Measurements from ENCODE around the gene VAT1L.

The VAT1L gene

DNA sequence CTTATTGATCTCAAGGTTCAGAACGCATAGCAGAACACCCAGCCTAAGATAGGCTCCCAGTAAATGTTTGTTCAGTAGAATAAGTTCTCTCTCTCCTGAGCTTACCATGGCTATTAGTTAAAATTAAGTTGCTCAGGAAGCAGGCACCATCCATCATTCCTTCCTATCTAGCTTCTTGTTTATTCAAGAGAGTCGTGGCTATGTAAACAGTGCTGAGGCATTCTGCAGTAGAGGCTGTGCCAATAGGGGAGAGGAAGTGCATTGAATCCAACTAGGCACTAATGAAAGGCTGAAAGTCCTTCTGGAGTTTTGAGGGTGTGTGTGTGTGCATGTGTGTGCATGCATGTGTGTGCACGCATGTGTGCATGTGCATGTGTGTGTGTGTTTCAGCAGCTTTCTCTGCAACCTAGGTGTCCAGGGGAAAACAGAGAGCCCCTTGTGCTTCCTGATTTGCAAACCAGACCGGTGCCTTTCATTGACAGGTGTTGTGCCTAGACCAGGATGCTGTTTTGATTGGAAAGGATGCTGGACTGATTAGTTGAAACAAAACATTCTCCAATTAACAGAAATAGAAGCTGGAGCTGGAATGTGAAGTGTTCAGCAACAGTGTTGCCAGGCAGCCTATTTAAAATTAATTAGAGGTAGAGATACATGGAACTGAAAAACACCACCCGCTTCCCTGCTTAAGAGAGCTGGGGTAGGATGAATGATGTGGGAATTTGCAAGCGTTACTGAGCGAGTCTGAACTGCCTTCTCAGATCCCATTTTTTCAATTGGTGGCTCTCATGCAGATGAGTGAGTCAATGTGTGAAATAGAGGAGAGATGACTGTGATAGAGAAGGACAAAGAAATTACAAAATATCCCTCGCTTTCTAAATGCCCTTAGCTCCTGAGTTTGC is 130.7 kb downstream of the VAT1L start:
- no peak for DNase-seq

DNA sequence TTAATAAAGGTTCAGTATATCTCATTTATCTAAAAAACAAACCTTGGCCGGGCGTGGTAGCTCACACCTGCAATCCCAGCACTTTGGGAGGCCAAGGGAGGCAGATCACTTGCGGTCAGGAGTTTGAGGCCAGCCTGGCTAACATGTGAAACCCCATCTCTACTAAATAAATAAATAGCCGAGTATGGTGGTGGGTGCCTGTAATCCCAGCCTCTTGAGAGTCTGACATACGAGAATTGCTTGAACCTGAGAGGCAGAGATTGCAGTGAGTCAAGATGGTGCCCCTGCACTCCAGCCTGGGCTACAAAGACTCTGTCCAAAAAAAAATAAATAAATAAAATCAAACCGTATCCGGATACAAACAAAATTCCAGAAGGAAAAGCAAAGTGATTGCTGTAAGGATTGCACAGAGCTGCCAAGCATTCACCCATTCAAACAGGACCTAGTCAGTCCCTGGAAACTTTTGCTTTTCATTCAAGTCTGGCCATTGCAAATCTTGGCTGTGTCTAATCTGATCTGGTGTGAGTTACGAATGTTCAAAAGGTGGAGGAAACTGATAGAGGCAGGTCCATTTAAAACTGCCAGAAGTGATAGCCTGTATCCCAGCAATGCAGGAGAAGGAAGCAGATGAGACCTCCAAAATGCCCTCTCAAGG is 131.5 kb downstream of the VAT1L start:
- no peak for DNase-seq

DNA sequence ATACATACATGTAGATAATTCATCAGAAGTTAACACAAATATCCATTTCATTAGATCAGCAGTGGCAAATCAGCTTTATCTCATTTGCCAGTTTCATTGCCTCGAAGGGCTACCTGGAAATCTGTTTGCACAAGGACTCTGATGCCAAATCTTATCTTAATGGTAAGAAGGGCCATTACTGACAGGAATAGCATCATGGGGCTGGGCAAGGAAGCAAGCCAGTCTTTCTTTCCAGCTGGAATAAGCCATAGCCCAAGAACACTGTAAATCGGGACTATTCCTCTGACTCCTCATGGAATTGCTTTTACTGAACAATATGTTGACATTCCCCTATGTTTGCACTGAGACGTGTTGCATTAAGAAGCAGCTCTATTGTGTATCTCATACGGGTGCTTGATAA is 132.6 kb downstream of the VAT1L start:
- no peak for DNase-seq

DNA sequence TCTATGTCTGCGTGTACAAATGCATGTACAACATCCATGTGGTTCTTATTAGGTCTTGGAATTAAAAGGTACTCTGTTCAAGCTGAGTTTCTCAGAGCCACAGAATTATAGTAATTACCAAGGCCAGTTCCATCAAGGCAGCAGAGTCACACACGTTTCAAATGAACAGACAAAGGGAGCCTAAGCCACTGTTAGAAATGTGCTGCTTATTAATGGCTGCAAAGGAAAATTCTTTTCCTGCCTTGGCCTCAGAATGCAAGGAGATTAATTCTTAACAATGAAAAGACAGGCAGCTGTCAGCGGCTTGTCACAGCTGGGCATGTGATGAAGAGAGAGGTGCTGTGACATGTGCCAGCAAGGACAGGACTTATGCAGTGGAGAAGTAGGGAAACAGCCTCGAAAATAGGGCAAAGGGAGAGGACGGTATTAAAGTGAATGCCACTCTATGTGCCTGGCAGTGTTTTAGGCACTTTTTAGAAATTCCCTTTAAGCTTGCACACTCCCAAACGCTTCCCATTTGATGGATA is 133.9 kb downstream of the VAT1L start:
- no peak for DNase-seq

DNA sequence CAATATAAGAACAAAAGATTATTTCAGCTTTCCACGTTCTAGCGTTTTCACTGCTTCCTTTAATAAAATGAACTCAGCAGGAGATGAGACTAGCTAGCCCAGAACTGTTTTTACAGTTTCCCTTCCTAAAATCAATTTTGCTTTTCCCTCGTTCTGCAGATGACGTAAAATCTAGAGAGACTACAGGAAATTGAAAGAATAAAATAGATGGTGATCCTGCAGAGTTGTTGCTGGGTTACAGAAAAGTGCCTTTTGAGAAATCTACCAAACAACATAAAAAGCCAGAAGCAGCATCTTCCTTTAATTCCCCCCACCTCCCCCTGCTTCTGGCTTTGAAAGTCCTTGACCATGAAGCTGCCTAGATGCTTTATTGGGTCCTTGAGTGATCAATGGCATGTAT is 137.2 kb downstream of the VAT1L start:
- no peak for DNase-seq

DNA sequence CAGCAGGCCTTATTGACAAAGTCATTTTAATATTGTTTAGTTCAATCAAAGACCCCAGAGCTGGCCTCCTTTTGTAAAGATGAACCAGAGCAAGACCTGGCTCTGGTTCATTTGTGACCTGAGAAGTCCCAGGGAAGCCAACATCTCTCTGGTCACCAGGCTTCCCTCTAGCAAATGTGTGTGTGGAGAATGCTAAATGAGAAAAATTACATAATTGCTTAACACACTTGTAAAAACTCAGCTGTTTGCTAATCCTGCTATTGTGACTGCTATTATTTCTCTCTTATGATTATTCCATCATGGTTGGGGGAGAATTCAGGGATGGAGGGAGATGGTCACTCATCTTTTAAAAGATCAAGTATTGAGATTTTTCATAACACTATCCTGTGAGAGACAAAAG is 139.7 kb downstream of the VAT1L start:
- no peak for DNase-seq

DNA sequence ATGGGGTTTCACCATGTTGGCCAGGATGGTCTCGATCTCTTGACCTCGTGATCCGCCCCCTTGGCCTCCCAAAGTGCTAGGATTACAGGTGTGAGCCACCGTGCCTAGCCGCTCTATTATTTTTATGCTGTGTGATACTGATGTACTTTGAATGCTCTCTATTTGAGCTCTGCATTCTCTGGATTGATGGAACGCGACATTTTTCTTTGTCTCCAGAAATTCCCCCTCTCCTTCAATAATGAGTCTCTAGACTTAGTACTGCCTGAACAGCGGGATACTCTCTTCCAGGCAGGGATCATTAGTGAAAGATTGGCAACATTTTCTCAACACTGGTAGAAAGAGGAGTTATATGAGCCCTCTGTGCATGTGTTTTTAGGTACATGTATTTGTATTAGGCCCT is 140.6 kb downstream of the VAT1L start:
- DNase-seq = no peak

DNA sequence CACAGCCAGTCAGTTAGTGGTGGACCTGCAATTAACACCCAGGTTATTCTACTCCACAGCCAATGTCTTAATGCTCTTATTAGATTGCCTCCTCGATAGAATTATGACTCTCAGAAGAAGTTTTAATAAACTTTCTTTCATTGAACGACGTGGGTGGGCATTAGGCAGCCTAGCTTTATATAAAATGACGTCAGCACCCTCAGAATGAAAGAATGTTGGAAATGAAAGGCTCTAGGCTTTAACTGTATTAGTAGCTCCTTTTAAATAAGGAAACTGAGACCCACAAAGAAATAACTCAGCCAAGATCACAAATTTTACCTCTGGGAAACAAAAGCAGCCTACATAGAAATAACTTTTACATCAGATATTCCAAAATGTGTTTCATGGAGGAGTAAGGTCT is 142.7 kb downstream of the VAT1L start:
- DNase-seq = no peak

DNA sequence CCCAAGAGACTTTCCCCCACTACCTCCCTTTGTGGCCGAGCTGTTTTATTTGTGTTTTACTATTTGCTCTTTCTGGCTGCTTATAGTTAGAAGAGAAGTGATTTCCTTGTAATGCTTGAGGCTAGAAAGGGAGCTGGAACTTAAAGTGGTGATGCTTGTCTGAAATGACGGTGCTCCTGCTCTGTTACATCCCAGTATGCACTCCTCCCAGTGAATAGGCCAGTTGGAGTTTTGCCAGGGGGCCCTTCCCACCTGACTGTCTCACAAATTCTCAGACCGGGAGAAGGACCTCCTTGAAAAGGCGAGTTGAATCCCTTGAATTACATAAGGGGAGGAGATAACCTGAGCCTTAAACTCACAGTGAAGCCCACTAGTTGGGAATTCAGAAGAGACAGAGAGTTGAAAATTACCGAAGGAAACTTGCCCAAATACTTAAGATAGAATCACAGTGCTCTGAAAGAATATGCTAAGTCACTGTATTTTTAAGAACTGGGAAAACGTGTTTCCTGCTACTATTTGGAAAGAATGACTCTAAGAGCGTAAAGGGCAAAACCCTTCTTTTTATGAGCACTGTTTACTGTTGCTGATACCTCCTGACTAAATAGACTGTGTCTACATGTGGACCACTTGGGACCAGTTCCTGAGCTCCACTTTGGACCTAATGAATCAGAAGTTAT is 149.2 kb downstream of the VAT1L start:
- DNase-seq = no peak

DNA sequence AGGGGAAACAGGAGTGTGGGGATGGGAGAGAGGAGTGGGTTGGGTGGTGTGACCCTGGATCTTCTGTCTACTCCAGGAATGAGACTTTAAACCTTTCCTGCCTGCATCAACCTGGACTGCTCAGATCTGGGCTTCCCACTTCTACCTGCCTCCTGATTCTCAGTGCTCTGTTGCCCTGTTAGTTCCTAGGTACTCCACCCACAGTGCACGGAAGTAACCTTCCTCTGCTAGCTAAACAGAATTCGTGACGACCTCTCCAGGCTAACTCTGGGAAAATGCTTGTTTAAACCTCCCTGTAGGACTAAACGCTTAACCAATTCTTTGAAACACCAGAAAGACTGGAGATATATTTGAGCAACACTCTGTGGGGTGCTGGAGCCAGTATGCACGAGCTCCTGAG is 150.5 kb downstream of the VAT1L start:
- no peak for DNase-seq

DNA sequence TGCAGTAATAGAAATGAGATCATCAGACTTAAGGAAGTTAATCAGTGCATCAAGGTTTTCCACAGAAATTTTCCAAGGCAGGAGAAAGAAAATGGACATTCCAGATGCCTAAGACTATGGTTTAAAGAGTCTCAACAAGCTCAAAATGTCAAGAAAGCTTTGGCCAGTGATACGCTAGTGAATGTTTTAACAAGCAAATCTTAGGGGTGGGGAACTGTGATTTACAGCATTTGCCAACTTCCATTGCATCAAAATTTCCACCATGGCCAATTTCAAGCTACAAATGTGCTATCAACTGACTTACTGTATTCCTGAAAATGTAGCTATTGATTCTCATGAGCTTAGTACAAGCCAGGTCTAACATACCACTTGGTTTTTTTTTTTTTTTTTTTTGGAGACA is 151.6 kb downstream of the VAT1L start:
- no peak for DNase-seq

DNA sequence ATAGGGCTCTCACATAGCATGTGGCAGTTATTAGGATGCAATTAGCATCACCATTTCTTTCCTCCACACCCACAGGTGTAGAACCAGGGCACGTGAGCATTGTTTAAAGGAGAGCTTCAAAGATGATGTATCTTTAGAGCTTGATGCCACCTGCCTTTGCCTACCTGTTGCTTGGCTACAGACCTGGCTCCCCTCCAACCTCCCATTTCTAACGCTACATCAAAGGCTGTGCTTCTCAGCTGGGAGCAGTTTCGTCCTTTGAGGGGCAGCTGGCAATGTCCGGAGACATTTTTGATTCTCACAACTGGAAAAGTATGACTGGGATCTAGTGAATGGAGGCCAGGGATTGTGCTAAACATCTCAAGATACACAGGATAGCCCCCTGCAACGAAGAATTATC is 155.4 kb downstream of the VAT1L start:
- DNase-seq = no peak

DNA sequence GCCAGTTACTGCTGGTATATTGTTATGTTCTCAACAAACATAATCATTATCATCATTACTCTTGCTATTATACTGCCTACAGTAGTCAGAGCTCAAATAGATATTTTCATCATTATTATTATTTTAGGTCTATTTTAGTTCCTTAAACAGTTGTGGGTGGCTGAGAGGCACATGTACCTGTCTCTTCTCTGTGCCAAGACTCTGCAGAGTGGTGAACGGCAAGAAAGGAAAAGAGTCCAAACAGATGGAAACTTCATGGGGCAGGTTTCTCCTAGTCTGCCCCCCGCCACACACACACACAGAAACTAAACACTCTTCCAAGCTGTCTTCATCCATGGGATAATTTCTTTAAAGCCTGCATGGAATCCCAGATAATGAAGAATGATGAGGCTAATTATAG is 156.3 kb downstream of the VAT1L start:
- DNase-seq = no peak

DNA sequence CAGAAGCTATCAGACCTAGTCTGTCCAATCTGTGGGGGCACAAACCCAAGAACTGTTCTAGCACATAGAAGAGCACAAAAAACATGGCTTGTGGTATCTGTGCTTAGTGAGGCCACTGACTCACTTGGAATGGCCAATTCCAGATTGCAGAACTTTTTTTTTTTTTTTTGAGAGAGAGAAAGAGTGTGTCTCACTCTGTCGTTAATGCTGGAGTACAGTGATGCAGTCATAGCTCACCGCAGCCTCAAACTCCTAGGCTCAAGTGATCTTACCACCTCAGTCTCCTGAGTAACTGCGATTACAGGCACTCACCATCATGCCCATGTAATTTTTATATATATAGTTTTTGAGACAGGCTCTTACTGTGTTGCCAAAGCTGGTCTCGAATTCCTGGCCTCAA is 156.8 kb downstream of the VAT1L start:
- DNase-seq = no peak

DNA sequence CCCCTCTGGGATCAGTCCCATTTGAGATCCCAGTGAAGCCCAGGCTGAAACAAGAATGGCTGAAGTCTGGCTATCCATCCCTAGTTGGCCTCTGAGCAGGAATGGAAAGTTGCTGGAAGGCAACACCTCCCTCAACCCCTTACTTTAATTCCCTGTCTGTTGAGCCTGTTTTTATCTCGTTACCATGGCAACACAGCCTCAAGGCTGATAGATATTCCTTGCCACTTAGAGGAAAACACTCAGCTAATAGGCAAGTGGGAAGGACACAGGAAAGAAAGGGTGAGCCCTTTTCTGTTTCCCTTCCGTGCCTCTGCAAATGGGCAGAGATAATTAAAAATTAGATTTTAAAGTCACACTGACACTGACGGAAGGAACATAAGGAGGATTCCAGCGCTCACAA is 158.5 kb downstream of the VAT1L start:
- no peak for DNase-seq

DNA sequence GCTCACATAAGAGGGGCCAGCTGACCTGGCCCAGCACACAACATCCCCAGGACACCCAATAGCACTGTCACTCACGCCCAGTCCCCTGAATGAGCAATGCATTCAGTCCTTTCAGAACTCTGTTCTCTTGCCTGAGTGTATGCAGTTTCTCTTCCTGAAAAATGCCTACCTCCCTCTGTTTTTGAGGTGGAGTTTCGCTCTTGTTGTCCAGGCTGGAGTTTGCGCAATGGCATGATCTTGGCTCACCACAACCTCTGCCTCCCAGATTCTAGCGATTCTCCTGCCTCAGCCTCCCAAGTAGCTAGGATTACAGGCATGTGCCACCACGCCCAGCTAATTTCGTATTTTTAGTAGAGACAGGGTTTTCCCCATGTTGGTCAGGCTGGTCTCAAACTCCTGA is 159.2 kb downstream of the VAT1L start:
- DNase-seq = peak; percentile 11 to 29

DNA sequence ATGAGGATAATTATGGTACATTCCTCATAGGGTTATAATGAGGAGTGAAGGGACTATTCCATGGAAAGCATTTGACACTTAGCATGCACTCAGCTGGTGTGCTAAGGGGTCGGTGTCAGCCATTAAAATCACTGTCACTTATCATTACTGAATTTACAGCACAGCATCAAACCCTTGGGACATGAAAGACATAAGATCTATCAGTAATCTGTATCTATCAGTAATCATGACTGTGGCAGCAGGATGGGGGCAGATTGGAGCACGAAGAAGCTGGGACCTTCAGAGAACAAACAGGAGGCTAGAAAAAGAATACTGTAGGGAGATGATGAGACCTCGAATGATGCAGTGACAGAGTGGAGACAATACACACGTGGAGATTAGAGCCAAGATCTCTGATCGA is 160.5 kb downstream of the VAT1L start:
- DNase-seq = no peak

DNA sequence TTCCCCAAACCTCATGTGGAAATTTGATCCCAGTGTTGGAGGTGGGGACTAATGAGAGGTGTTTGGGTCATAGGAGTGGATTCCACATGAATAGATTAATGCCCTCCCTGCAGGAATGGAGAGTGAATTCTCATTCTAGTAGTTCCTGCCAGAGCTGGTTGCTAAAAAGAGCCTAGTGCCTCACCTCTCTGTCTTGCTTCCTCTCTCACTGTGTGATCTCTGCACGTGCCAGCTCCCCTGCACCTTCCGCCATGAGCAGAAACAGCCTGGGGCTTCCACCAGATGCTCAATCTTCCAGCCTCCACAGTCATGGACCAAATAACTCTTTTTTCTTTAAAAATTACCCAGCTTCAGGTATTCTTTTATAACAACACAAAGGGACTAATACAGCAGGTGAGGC is 161.1 kb downstream of the VAT1L start:
- DNase-seq = no peak

DNA sequence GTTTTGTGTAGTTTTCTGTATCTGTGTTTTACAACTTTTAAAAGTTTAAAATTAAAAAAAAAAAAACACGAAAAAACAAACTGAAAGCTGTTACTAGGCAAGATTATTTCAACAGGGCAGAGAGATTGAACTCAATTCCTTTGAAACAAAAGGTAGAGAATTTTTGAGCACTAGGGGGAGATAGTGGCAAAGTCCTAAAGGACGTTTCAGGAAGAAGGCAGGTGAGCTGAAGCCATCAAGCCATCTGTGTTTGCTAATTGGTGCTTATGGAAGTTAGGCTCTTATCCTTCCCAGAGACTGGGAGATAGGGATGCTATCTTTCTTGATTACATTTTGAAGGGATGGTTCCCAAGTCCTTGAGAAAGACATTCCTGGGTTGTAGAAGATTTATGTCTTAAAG is 163.4 kb downstream of the VAT1L start:
- no peak for DNase-seq

DNA sequence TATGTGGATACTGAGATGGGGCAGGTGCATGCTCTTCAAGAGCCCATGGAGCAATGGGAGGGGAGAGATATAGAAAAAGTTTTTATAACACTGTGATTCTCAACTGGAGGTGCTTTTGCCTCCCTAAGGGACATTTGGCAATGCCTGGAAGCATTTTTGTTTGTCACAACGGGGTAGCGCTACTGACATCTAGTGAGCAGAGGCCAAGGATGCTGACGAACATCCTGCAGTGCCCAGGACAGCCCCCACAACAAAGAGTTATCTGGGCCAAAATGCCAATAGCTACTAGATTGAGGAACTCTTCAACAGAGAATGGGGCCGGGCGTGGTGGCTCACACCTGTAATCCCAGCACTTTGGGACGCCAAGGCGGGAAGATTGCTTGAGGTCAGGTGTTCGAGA is 166.8 kb downstream of the VAT1L start:
- DNase-seq = no peak

DNA sequence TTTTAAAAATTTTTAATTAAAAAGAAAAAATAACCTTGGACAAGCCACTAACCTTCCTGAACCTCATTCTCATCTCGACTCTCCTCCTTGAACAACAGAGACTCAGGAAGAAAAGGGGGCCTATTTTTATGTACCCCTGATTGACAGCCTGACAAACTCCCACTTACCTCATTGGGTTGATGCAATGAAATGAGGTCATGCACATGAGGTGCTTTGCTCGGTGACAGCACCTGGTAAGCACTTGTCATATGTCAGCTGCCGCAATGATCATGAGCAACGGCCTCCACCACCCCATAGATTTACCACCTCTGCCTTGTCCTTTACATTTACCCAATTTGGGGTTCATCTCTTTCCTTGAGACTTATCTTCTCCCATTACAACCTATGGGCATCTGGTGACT is 167.9 kb downstream of the VAT1L start:
- no peak for DNase-seq

DNA sequence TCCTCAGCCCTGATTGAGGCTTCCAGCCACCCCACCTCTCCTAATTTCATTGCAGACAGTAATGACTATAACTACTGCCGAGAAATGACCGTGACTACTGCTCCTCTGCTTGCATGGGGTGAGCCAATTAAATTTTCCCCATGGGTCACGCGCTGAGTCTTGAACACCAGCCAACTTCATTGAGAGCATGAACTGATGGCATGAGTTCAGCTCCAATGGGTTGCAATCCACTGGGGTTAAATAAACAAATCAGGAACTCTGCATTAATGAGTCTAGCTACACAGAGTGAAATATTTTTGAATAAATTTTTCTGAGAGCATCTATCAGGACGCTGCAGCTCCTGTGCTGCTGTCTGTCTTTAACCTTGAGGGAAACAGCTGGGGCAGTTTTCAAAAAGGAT is 172.4 kb downstream of the VAT1L start:
- no peak for DNase-seq

DNA sequence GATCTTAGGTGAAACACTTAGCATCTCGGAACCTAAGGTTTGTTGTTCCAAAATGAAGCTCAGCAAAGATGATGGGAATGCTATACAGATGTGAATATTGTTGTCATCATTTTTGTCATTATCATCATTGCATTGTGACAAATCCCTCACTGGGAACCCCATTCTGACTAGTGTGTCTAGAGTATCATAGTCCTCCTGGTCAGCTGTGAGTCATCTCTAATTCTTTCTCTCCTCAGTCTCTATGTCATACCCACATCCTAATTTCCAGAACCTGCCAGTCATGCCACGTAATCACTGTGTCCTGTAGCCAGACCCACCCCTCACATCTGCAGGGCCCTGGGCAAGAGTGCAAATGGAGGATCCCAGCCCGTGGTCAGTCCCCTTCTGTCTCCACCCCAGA is 173.4 kb downstream of the VAT1L start:
- no peak for DNase-seq

DNA sequence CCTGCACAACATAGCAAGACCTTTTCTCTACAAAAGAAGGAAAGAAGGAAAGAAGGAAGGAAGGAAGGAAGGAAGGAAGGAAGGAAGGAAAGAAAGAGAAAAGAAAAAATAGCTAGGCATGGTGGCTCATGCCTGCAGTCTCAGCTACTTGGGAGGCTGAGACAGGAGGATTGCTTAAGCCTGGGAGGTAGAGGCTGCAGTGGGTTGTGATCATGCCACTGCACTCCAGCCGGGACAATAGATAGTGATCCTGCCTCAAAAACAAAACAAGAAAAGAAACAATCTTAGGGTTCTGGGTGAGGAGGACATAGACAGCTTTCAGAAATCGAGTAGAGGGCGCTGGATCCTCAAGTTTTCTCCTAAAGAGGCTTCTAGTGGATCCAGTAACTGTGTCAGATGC is 174.3 kb downstream of the VAT1L start:
- DNase-seq = no peak
